Mesenchymal stem cell (in vitro differentiated cells and primary cell): ENCODE measurements around the gene MDM1.

ENCODE experiments used
- DNase-seq: peaks from one replicate; pipeline ENCODE4 v3.0.0-alpha.2; 2013
- H2AFZ ChIP-seq: one replicate; pipeline ENCODE4 v1.6.1; 2013; ENCODE audit warnings: low read depth, mild to moderate bottlenecking, control low read depth, inconsistent platforms, low read length, moderate library complexity
- H2AK5ac ChIP-seq: 2 replicates; pipeline ENCODE4 v1.6.1; 2013; ENCODE audit warnings: low read length, moderate library complexity, mild to moderate bottlenecking, inconsistent platforms; ENCODE audit not compliant: severe bottlenecking
- H2BK120ac ChIP-seq: one replicate; pipeline ENCODE4 v1.6.1; 2013; ENCODE audit warnings: low read depth, mild to moderate bottlenecking, inconsistent platforms, low read length, moderate library complexity
- H2BK12ac ChIP-seq, 2 experiments: one replicate each; pipeline ENCODE4 v1.6.1; 2013; ENCODE audit warnings: inconsistent platforms in 2 of 2, low read length in 2 of 2, mild to moderate bottlenecking in 2 of 2, moderate library complexity in 2 of 2, control low read depth in 1 of 2
- H2BK15ac ChIP-seq: one replicate; pipeline ENCODE4 v1.6.1; 2013; ENCODE audit warnings: mild to moderate bottlenecking, low read depth, inconsistent platforms; ENCODE audit not compliant: poor library complexity, severe bottlenecking
- H2BK5ac ChIP-seq: 2 replicates; pipeline ENCODE4 v1.6.1; 2013; ENCODE audit warnings: low read depth, mild to moderate bottlenecking, low read length, control low read depth, inconsistent platforms; ENCODE audit not compliant: poor library complexity, severe bottlenecking
- H3K14ac ChIP-seq, 2 experiments: one replicate each; pipeline ENCODE4 v1.6.1; 2013; ENCODE audit warnings: inconsistent platforms in 2 of 2, low read length in 2 of 2, control low read depth in 1 of 2, mild to moderate bottlenecking in 1 of 2, moderate library complexity in 1 of 2
- H3K18ac ChIP-seq, 2 experiments: one replicate each; pipeline ENCODE4 v1.6.1; 2013; ENCODE audit warnings: inconsistent platforms in 2 of 2, low read length in 2 of 2, control low read depth in 1 of 2, low read depth in 1 of 2, mild to moderate bottlenecking in 1 of 2
- H3K23ac ChIP-seq, 2 experiments: one replicate each; pipeline ENCODE4 v1.6.1; 2013; ENCODE audit warnings: inconsistent platforms in 2 of 2, low read length in 2 of 2, mild to moderate bottlenecking in 2 of 2, moderate library complexity in 2 of 2, control low read depth in 1 of 2
- H3K27ac ChIP-seq: 2 replicates; pipeline ENCODE4 v1.5.1; 2013; ENCODE audit warnings: mild to moderate bottlenecking, moderate library complexity, low read length, control low read depth, inconsistent platforms; ENCODE audit not compliant: poor library complexity, severe bottlenecking
- H3K27me3 ChIP-seq, 2 experiments: 2 replicates each; pipeline versions ENCODE4 v1.6.1 to v1.7.0; 2013; ENCODE audit warnings: low read length in 2 of 2, mild to moderate bottlenecking in 2 of 2, moderate library complexity in 2 of 2, control low read depth in 1 of 2, inconsistent platforms in 1 of 2; ENCODE audit not compliant: control insufficient read depth in 1 of 2, insufficient read depth in 1 of 2
- H3K36me3 ChIP-seq, 2 experiments: 2 replicates each; pipeline versions ENCODE4 v1.6.1 to v1.7.0; 2013; ENCODE audit warnings: low read length in 2 of 2, control low read depth in 1 of 2, inconsistent platforms in 1 of 2, low read depth in 1 of 2, mild to moderate bottlenecking in 1 of 2; ENCODE audit not compliant: insufficient read depth in 2 of 2, control insufficient read depth in 1 of 2
- H3K4ac ChIP-seq, 2 experiments: one replicate each; pipeline ENCODE4 v1.6.1; 2013; ENCODE audit warnings: inconsistent platforms in 2 of 2, low read length in 2 of 2, mild to moderate bottlenecking in 2 of 2, moderate library complexity in 2 of 2, control low read depth in 1 of 2, low read depth in 1 of 2
- H3K4me1 ChIP-seq: 2 replicates; pipeline ENCODE4 v1.6.1; 2013; ENCODE audit warnings: low read depth, low read length, control low read depth; ENCODE audit not compliant: control insufficient read depth, insufficient read depth
- H3K4me2 ChIP-seq: 2 replicates; pipeline ENCODE4 v1.6.1; 2013; ENCODE audit warnings: low read length, mild to moderate bottlenecking, inconsistent platforms; ENCODE audit not compliant: poor library complexity, severe bottlenecking
- H3K4me3 ChIP-seq, 2 experiments: 2 replicates each; pipeline versions ENCODE4 v1.5.1 to v1.7.0; 2013; ENCODE audit warnings: low read length in 2 of 2, mild to moderate bottlenecking in 2 of 2, control low read depth in 1 of 2, low read depth in 1 of 2; ENCODE audit not compliant: insufficient read depth in 1 of 2
- H3K79me1 ChIP-seq: replicated peaks from 2 replicates; pipeline ENCODE4 v1.6.1; 2013; ENCODE audit warnings: mild to moderate bottlenecking, control low read depth, low read length, inconsistent platforms; ENCODE audit not compliant: poor library complexity, severe bottlenecking
- H3K9ac ChIP-seq: 2 replicates; pipeline ENCODE4 v1.7.0; 2013; ENCODE audit warnings: mild to moderate bottlenecking, low read length, moderate library complexity
- H3K9me3 ChIP-seq: 2 replicates; pipeline ENCODE4 v1.7.0; 2013; ENCODE audit warnings: mild to moderate bottlenecking, low read length; ENCODE audit not compliant: control insufficient read depth
- H4K8ac ChIP-seq: one replicate; pipeline ENCODE4 v1.6.1; 2013; ENCODE audit warnings: inconsistent platforms, mild to moderate bottlenecking, low read length, moderate library complexity
- H4K91ac ChIP-seq: one replicate; pipeline ENCODE4 v1.6.1; 2013; ENCODE audit warnings: mild to moderate bottlenecking, low read length, inconsistent platforms
- WGBS: methylation state at CpG from one replicate; pipeline ENCODE4 v1.1.7; 2013; ENCODE audit warnings: mixed read lengths; 5-methylcytosine and 5-hydroxymethylcytosine counted together

MDM1 gene

GRCh38 chr12:68247785-68248184 is 84.4 kb downstream of the MDM1 start:
- no peak overlapping the region for H2BK15ac ChIP-seq
- H2BK12ac ChIP-seq, result no peak overlapping the region
- H2BK5ac ChIP-seq, result no peak overlapping the region
- no peak overlapping the region for H3K18ac ChIP-seq
- H3K23ac ChIP-seq, result no peak overlapping the region
- peaks cover 0 to 3% of the 10 kb centered on the region in 2 experiments for H3K27me3 ChIP-seq
- no peak overlapping the region for H3K4me3 ChIP-seq
- peaks cover 4% of the 10 kb centered on the region for H3K4me1 ChIP-seq
- DNase-seq, result no peak
- H3K14ac ChIP-seq, result no peak overlapping the region
- no peaks in the 10 kb centered on the region for H3K79me1 ChIP-seq
- H4K91ac ChIP-seq, result no peak overlapping the region
- H3K9me3 ChIP-seq, result peaks cover 5% of the 10 kb centered on the region
- H2BK120ac ChIP-seq, result no peak overlapping the region
- H2AFZ ChIP-seq, result no peak overlapping the region
- H4K8ac ChIP-seq, result no peak overlapping the region
- no peak overlapping the region for H3K4ac ChIP-seq
- H3K36me3 ChIP-seq, result no peaks in the 10 kb centered on the region
- H3K4me2 ChIP-seq, result no peak overlapping the region
- no peak overlapping the region for H3K27ac ChIP-seq
- no peak overlapping the region for H2AK5ac ChIP-seq
- no peak overlapping the region for H3K9ac ChIP-seq

- peaks cover 5% of the 10 kb centered on the region for H3K9me3 ChIP-seq
- H2AK5ac ChIP-seq, result no peak overlapping the region
- H2BK5ac ChIP-seq, result no peak overlapping the region
- H3K9ac ChIP-seq, result no peak overlapping the region
- H3K23ac ChIP-seq, result no peak overlapping the region
- peak overlapping the region; percentile 69 for H4K8ac ChIP-seq
- no peak overlapping the region for H3K4me3 ChIP-seq
- peak overlapping the region in 1 of 2 experiments; percentile 87 for H3K14ac ChIP-seq
- H3K27me3 ChIP-seq, result peaks cover 0 to 3% of the 10 kb centered on the region in 2 experiments
- no peaks in the 10 kb centered on the region for H3K36me3 ChIP-seq
- no peak overlapping the region for H2AFZ ChIP-seq
- WGBS, result 92% methylated on average over 6 of the region's 6 CpGs
- H2BK15ac ChIP-seq, result no peak overlapping the region
- peak overlapping the region; percentile 92 to 93 for H2BK12ac ChIP-seq
- peaks cover 4% of the 10 kb centered on the region for H3K4me1 ChIP-seq
- H3K79me1 ChIP-seq, result no peaks in the 10 kb centered on the region
- no peak overlapping the region for H3K27ac ChIP-seq
- H3K4ac ChIP-seq, result peak overlapping the region; percentile 67 to 81
- H2BK120ac ChIP-seq, result peak overlapping the region; percentile 85
- no peak for DNase-seq
- peak overlapping the region; percentile 95 for H4K91ac ChIP-seq
- H3K4me2 ChIP-seq, result no peak overlapping the region
- peak overlapping the region; percentile 69 to 90 for H3K18ac ChIP-seq
These were observed 85.8 kb downstream of the MDM1 start for GRCh38 chr12:68246350-68246749.

- Histone ChIP-seq H2BK5ac (no peak overlapping the region), H3K4ac (peak overlapping the region; percentile 13 to 19), H2BK120ac (peak overlapping the region; percentile 61), H2BK12ac (peak overlapping the region; percentile 10 to 77), H3K23ac (no peak overlapping the region), H2AK5ac (no peak overlapping the region), H3K14ac (no peak overlapping the region), H3K27me3 (peaks cover 0 to 3% of the 10 kb centered on the region in 2 experiments), H3K36me3 (no peaks in the 10 kb centered on the region), H3K27ac (no peak overlapping the region), H4K91ac (peak overlapping the region; percentile 83), H3K4me1 (peaks cover 4% of the 10 kb centered on the region), H3K4me3 (peak overlapping the region in 1 of 2 experiments; percentile 62), H3K4me2 (peak overlapping the region; percentile 17), H4K8ac (peak overlapping the region; percentile 84), H2AFZ (no peak overlapping the region), H3K9me3 (peaks cover 5% of the 10 kb centered on the region), H2BK15ac (no peak overlapping the region), H3K79me1 (no peaks in the 10 kb centered on the region), H3K18ac (peak overlapping the region; percentile 45 to 58), H3K9ac (peak overlapping the region; percentile 61)
- WGBS, result 3% methylated on average over 6 of the region's 6 CpGs
- peak; percentile 55 for DNase-seq
These were observed 86.8 kb downstream of the MDM1 start for GRCh38 chr12:68245180-68246021.
